Chondrocyte (in vitro differentiated cells): ENCODE measurements around the gene SUSD1. TPM values are rescaled to one million over a fixed set of nuclear protein-coding genes. Genes with fewer than 3 reads are reported as not detected.
A peak's percentile ranks its signal among the peaks of the same experiment; 100 is the strongest.

Experiments
- DNase-seq: peaks from one replicate; pipeline ENCODE4 v3.0.0; 2021; ENCODE audit warnings: mixed read lengths, low spot score
- H3K27ac Mint-ChIP-seq: one replicate; pipeline ENCODE4 v1.8.0; 2021; ENCODE audit warnings: mild to moderate bottlenecking, moderate library complexity, mixed read lengths; ENCODE audit not compliant: unreplicated experiment
- H3K27me3 Mint-ChIP-seq: 2 replicates; pipeline ENCODE4 v1.8.0; 2021; ENCODE audit warnings: low read depth, mixed read lengths
- H3K36me3 Mint-ChIP-seq: 2 replicates; pipeline ENCODE4 v1.8.0; 2021; ENCODE audit warnings: low read depth, mixed read lengths
- H3K4me1 Mint-ChIP-seq: 2 replicates; pipeline ENCODE4 v1.8.0; 2021; ENCODE audit warnings: low read depth, mild to moderate bottlenecking, mixed read lengths
- H3K4me3 Mint-ChIP-seq: one replicate; pipeline ENCODE4 v1.8.0; 2021; ENCODE audit warnings: mild to moderate bottlenecking, moderate library complexity, mixed read lengths; ENCODE audit not compliant: unreplicated experiment
- H3K9me3 Mint-ChIP-seq: 2 replicates; pipeline ENCODE4 v1.8.0; 2021; ENCODE audit warnings: low read depth, mixed read lengths
- CTCF ChIP-seq: fragments of 200-600 bp; sonication (generic); IDR thresholded peaks from 2 replicates; pipeline ENCODE4 v1.5.0; 2021; ENCODE audit warnings: antibody characterized with exemption, mild to moderate bottlenecking, moderate library complexity
- total RNA-seq: library from RNA; stranded (reverse); gene quantifications from 3 replicates; pipeline ENCODE4 v1.2.1, GENCODE V29; 2021

Gene SUSD1
- total RNA-seq, 1 donor from 2014 or later, result 29.6 TPM

GRCh38 chr9:112033237-112034215, 141.6 kb downstream of the SUSD1 start:
- Mint-ChIP-seq H3K4me1 (peaks cover 81% of the 10 kb centered on the region), H3K4me3 (no peak overlapping the region), H3K36me3 (no peaks in the 10 kb centered on the region), H3K27ac (peak overlapping the region; percentile 92), H3K27me3 (no peaks in the 10 kb centered on the region), H3K9me3 (no peaks in the 10 kb centered on the region)
- TF ChIP-seq CTCF, result no peak
- DNase-seq, result no peak

DNA sequence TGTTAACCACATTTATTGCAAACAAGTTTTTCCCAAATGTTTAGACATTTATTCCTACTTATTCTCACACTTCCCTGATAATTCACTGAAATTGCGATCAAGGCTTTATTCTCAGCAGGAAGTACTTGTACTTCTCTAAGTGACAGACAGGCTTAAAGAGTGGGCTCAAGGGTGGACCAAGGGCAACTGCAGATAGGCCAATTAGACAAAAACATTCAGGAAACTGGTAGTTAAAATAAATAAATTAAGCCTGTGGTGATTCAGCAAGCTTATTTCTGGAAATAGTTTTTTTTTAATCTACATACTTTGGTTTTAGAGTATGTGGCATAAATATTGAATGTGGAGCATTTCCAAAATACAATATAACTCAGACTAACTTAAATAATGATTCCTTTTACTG, 142.4 kb downstream of the SUSD1 start:
- no peak for TF ChIP-seq CTCF

GRCh38 chr9:112032009-112032408, 143.1 kb downstream of the SUSD1 start:
- Mint-ChIP-seq H3K9me3 (no peaks in the 10 kb centered on the region), H3K4me1 (peaks cover 67% of the 10 kb centered on the region), H3K36me3 (peaks cover 2% of the 10 kb centered on the region), H3K4me3 (no peak overlapping the region), H3K27ac (peak overlapping the region; percentile 92), H3K27me3 (no peaks in the 10 kb centered on the region)
- TF ChIP-seq CTCF, result no peak
- no peak for DNase-seq

More for the DNA sequence above, 142.4 kb downstream of the SUSD1 start:
- Mint-ChIP-seq H3K27ac (peak overlapping the region; percentile 92), H3K9me3 (no peaks in the 10 kb centered on the region), H3K4me3 (no peak overlapping the region), H3K4me1 (peaks cover 75% of the 10 kb centered on the region), H3K27me3 (no peaks in the 10 kb centered on the region), H3K36me3 (peaks cover 2% of the 10 kb centered on the region)
- no peak for DNase-seq

- no peak overlapping the region for H3K4me3 Mint-ChIP-seq
- no peaks in the 10 kb centered on the region for H3K27me3 Mint-ChIP-seq
- no peak for TF ChIP-seq CTCF
- peaks cover 65% of the 10 kb centered on the region for H3K4me1 Mint-ChIP-seq
- no peak for DNase-seq
- H3K36me3 Mint-ChIP-seq, result peaks cover 2% of the 10 kb centered on the region
- H3K27ac Mint-ChIP-seq, result no peak overlapping the region
- no peaks in the 10 kb centered on the region for H3K9me3 Mint-ChIP-seq
These were observed 143.7 kb downstream of the SUSD1 start for GRCh38 chr9:112031400-112031799.

GRCh38 chr9:112029921-112030444, 145.1 kb downstream of the SUSD1 start:
- no peak for DNase-seq
- TF ChIP-seq CTCF, result no peak
- no peaks in the 10 kb centered on the region for H3K27me3 Mint-ChIP-seq
- H3K27ac Mint-ChIP-seq, result peak overlapping the region; percentile 94
- no peak overlapping the region for H3K4me3 Mint-ChIP-seq
- H3K9me3 Mint-ChIP-seq, result no peaks in the 10 kb centered on the region
- peaks cover 54% of the 10 kb centered on the region for H3K4me1 Mint-ChIP-seq
- peaks cover 2% of the 10 kb centered on the region for H3K36me3 Mint-ChIP-seq
